Thymus (tissue), 11 donors: ENCODE results near the gene CCDC141. TPM values are rescaled to one million over a fixed set of nuclear protein-coding genes. Genes with fewer than 3 reads are reported as not detected.

Experiments used
- DNase-seq, 9 donors: peaks; one replicate each; pipeline ENCODE4 v3.0.0-alpha.2; 2013; ENCODE audit warnings: low spot score in 9 of 9, low read depth in 6 of 9, missing footprints in 1 of 9
- H3K27ac ChIP-seq, 2 donors: one replicate each; pipeline ENCODE4 v1.5.1; 2013; ENCODE audit warnings: control low read depth in 1 of 2, low read depth in 1 of 2, low read length in 1 of 2, mild to moderate bottlenecking in 1 of 2, moderate library complexity in 1 of 2
- H3K27me3 ChIP-seq, 2 donors: one replicate each; pipeline ENCODE4 v1.5.1; 2013; ENCODE audit warnings: low read length in 1 of 2; ENCODE audit not compliant: control insufficient read depth in 2 of 2, insufficient read depth in 1 of 2
- H3K36me3 ChIP-seq, 2 donors: one replicate each; pipeline ENCODE4 v1.5.1; 2013; ENCODE audit warnings: low read length in 1 of 2, mild to moderate bottlenecking in 1 of 2, moderate library complexity in 1 of 2; ENCODE audit not compliant: control insufficient read depth in 2 of 2, insufficient read depth in 2 of 2
- H3K4me1 ChIP-seq, 2 donors: one replicate each; pipeline ENCODE4 v1.5.1; 2013; ENCODE audit warnings: low read length in 2 of 2; ENCODE audit not compliant: control insufficient read depth in 2 of 2, insufficient read depth in 2 of 2
- H3K4me3 ChIP-seq, 2 donors: one replicate each; pipeline ENCODE4 v1.5.1; 2013; ENCODE audit warnings: low read length in 2 of 2, control low read depth in 1 of 2, mild to moderate bottlenecking in 1 of 2
- H3K9me3 ChIP-seq, 2 donors: one replicate each; pipeline ENCODE4 v1.5.1; 2013; ENCODE audit warnings: low read length in 1 of 2, mild to moderate bottlenecking in 1 of 2; ENCODE audit not compliant: control insufficient read depth in 2 of 2, insufficient read depth in 1 of 2
- WGBS: extraction: QIAGEN DNeasy Blood & Tissue Kit; methylation state at CpG from one replicate; pipeline ENCODE4 v1.1.7; 2013; 5-methylcytosine and 5-hydroxymethylcytosine counted together
- polyA plus RNA-seq: library from polyadenylated mRNA; stranded (reverse); fragments of 200-250 nt; gene quantifications from one replicate; pipeline ENCODE4 v1.2.3, GENCODE V29; 2013
- total RNA-seq: library from RNA; stranded (reverse); fragments of 120-200 nt; gene quantifications from one replicate; pipeline ENCODE4 v1.2.4, GENCODE V29; 2013
- donor health status: healthy.

The CCDC141 gene
- total and polyA plus RNA-seq, 2 donors = 0.84 to 5.8 TPM

- WGBS = 93% methylated on average over 2 of the region's 2 CpGs
- DNase-seq = no peak
- no peak overlapping the region for H3K27ac ChIP-seq
These were observed 204.1 kb downstream of the CCDC141 start for GRCh38 chr2:178845566-178846457.

GRCh38 chr2:178844701-178845100, 205.2 kb downstream of the CCDC141 start:
- H3K36me3 ChIP-seq = no peaks in the 10 kb centered on the region
- H3K9me3 ChIP-seq = no peaks in the 10 kb centered on the region
- no peaks in the 10 kb centered on the region for H3K4me1 ChIP-seq
- no peaks in the 10 kb centered on the region for H3K27me3 ChIP-seq
- H3K4me3 ChIP-seq = no peak overlapping the region
- H3K27ac ChIP-seq = no peak overlapping the region
- no peak for DNase-seq
- 96% methylated on average over 2 of the region's 2 CpGs for WGBS

More at GRCh38 chr2:178845566-178846457, 204.1 kb downstream of the CCDC141 start:
- H3K4me1 ChIP-seq = no peaks in the 10 kb centered on the region
- no peaks in the 10 kb centered on the region for H3K36me3 ChIP-seq
- no peaks in the 10 kb centered on the region for H3K9me3 ChIP-seq
- H3K27me3 ChIP-seq = no peaks in the 10 kb centered on the region
- H3K4me3 ChIP-seq = no peak overlapping the region

DNA sequence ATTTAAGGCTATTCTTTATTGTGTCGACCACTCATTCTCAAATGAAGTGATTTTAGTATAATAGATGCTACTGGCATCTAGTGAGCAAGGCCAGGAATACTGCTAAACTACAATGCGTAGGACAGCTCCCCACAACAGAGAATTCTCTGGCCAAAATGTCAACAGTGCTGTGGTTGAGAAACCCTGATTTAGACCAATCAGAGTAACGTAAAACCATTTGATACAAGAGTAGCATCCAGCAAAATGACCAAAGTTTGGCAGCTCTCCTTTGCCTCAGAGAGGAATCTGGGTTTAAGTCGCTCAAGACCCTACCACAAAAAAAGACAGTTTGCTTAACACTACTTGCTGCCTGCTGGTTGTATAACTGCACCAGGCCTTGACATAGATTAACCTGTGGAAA, 205.7 kb downstream of the CCDC141 start:
- 93% methylated on average over 4 of the region's 4 CpGs for WGBS
- DNase-seq = no peak

GRCh38 chr2:178843697-178844096, 206.2 kb downstream of the CCDC141 start:
- no peaks in the 10 kb centered on the region for H3K27me3 ChIP-seq
- WGBS = 96% methylated on average over 1 of the region's 1 CpG
- H3K36me3 ChIP-seq = no peaks in the 10 kb centered on the region
- H3K4me3 ChIP-seq = no peak overlapping the region
- no peak for DNase-seq
- no peaks in the 10 kb centered on the region for H3K4me1 ChIP-seq
- no peaks in the 10 kb centered on the region for H3K9me3 ChIP-seq
- H3K27ac ChIP-seq = no peak overlapping the region

More for the DNA sequence above, 205.7 kb downstream of the CCDC141 start:
- no peak overlapping the region for H3K4me3 ChIP-seq
- H3K36me3 ChIP-seq = no peaks in the 10 kb centered on the region
- no peaks in the 10 kb centered on the region for H3K9me3 ChIP-seq
- H3K27ac ChIP-seq = no peak overlapping the region
- no peaks in the 10 kb centered on the region for H3K27me3 ChIP-seq
- no peaks in the 10 kb centered on the region for H3K4me1 ChIP-seq

- Histone ChIP-seq H3K36me3 (peaks cover 5 to 7% of the 10 kb centered on the region in 2 donors), H3K27me3 (no peaks in the 10 kb centered on the region), H3K27ac (no peak overlapping the region), H3K4me3 (no peak overlapping the region), H3K4me1 (no peaks in the 10 kb centered on the region), H3K9me3 (no peaks in the 10 kb centered on the region)
- no peak for DNase-seq
- WGBS = 95% methylated on average over 4 of the region's 4 CpGs
These were observed 213.1 kb downstream of the CCDC141 start for GRCh38 chr2:178836807-178837206.

- 95% methylated on average over 9 of the region's 9 CpGs for WGBS
- H3K9me3 ChIP-seq = no peaks in the 10 kb centered on the region
- H3K36me3 ChIP-seq = peaks cover 5 to 7% of the 10 kb centered on the region in 2 donors
- H3K4me1 ChIP-seq = no peaks in the 10 kb centered on the region
- no peaks in the 10 kb centered on the region for H3K27me3 ChIP-seq
- no peak overlapping the region for H3K27ac ChIP-seq
- no peak overlapping the region for H3K4me3 ChIP-seq
- DNase-seq = no peak
These were observed 215.9 kb downstream of the CCDC141 start for GRCh38 chr2:178834086-178834485.

DNA sequence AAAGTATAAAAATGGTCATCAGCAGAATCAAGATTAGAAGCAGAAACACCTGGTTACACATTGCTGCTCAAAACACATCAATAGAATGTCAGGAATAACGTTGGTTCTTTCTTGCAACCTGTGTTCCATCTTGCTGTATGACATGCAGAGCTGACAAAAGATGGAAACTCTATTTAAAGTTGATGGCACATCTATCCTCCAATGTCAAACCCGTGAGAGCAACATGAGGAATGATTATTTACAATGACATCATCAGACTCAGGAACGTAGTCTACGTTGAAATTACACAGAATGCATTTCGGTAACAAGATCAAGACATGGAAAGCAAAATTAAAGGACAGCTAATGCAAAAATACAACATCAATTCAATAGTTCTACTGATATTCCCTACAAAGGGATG, 216.6 kb downstream of the CCDC141 start:
- H3K9me3 ChIP-seq = no peaks in the 10 kb centered on the region
- no peak overlapping the region for H3K4me3 ChIP-seq
- DNase-seq = no peak
- no peaks in the 10 kb centered on the region for H3K27me3 ChIP-seq
- 96% methylated on average over 5 of the region's 5 CpGs for WGBS
- H3K4me1 ChIP-seq = no peaks in the 10 kb centered on the region
- no peak overlapping the region for H3K27ac ChIP-seq
- H3K36me3 ChIP-seq = peaks cover 5 to 7% of the 10 kb centered on the region in 2 donors

- WGBS = 98% methylated on average over 2 of the region's 2 CpGs
- no peak overlapping the region for H3K4me3 ChIP-seq
- H3K36me3 ChIP-seq = no peaks in the 10 kb centered on the region
- H3K27me3 ChIP-seq = no peaks in the 10 kb centered on the region
- no peak for DNase-seq
- no peak overlapping the region for H3K27ac ChIP-seq
- no peaks in the 10 kb centered on the region for H3K4me1 ChIP-seq
- H3K9me3 ChIP-seq = no peaks in the 10 kb centered on the region
These were observed 219.5 kb downstream of the CCDC141 start for GRCh38 chr2:178830451-178830850.

DNA sequence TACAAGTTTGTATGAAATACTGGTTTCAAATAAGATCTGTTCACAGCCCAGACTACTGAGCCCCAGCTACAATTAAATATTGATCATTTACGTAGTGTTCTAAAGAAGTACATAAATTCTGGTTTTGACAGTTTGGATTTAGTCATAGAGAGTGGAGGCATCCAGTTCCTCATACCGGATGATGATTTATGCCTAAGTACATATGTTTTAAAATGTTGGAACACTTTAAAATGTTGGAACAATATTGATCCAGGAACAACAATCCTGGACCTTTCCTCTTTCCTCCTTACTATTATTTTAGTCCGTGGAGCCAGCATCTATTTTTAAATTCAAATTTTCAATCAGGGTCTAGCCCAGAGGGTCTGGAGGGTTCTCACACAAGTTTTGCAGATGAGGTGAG, 220.0 kb downstream of the CCDC141 start:
- no peaks in the 10 kb centered on the region for H3K36me3 ChIP-seq
- no peaks in the 10 kb centered on the region for H3K9me3 ChIP-seq
- no peak for DNase-seq
- no peak overlapping the region for H3K27ac ChIP-seq
- no peak overlapping the region for H3K4me3 ChIP-seq
- no peaks in the 10 kb centered on the region for H3K27me3 ChIP-seq
- H3K4me1 ChIP-seq = no peaks in the 10 kb centered on the region
- WGBS = 97% methylated on average over 3 of the region's 3 CpGs
